ENCODE data around the gene RCAN1. TPM values are rescaled to one million over a fixed set of nuclear protein-coding genes. Genes with fewer than 3 reads are reported as not detected.

The RCAN1 gene
- 2.5 and 3.4 TPM in 2 replicates for total RNA-seq (2014; rRNA removed; shearing (Covaris generic); ENCODE audit: low replicate concordance)

DNA sequence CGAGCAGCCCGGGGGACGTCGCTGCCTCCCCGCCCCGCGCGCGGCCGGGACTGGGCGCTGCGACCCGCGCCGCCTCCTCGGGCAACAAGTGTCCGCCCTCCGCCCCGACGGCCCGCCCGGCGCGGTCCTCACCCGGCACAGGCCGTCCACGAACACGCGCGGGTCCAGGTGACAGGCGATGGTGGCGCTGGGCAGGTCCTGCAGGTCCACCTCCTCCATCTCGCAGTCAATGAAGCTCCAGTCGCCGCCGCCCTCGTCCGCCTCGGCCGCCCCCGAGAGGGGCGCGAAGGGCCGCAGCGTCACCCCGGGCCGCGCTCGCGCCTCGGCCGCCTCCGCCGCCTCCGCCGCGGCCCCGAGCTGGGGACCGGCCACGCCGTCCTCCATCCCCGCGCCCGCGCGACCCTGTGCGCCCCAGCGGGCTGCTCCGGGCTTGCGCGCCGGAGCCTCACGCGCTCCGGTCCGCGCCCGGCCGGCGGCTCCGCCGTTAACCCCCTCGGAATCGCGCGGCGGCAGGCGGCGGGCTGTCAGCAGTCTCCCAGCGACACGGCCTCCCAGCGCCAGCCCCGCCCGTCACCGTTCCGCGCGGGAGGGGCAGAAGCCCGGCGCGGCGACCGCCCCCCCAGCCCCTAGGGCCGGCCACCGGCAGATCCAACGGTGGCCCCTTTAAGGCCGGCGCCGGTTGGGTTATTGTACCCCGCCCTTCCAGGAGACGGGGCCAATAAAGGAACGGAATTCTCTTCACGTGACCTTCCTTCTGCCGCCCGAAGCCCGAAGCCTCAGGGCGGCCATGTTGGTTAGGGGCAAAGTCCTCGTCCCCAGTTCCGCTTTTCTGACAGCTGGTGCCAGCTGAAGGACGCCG lies at the start of gene RCAN1:
Gene RCAN1, minus strand, starts transcription at position 486 of the 859 bp plus-strand sequence. Its CDS starts 102 bp downstream, at position 384.
- 0 out of 2 replicates have a peak, but pooled peaks cover 5% of the 10 kb centered on the region for H4K20me1 ChIP-seq (ENCODE audit: insufficient read depth, low read depth, low read length)
- H3K9ac ChIP-seq (ENCODE audit: low read length): peak within 1 kb of the TSS; percentile 61
- no peaks in the 10 kb centered on the region for H3K9me3 ChIP-seq (ENCODE audit: low read length)
- H3K27me3 ChIP-seq (ENCODE audit: low read length): no peaks in the 10 kb centered on the region
- H3K36me3 ChIP-seq (ENCODE audit: insufficient read depth, low read length): no peaks in the 10 kb centered on the region
- peak within 1 kb of the TSS; percentile 67 for H3K4me3 ChIP-seq (ENCODE audit: low read length)
- no peaks in the 10 kb centered on the region for H3K79me2 ChIP-seq (ENCODE audit: low read length)
- peak; percentile 97 for DNase-seq
- H3K4me1 ChIP-seq (ENCODE audit: low read length): peaks cover 10% of the 10 kb centered on the region
- no peak within 1 kb of the TSS for H3K27ac ChIP-seq (ENCODE audit: low read length)
- H2AFZ ChIP-seq (ENCODE audit: low read length): 0 out of 2 replicates have a peak within 1 kb of the TSS, but pooled peaks have one; percentile 32
- peak within 1 kb of the TSS; percentile 56 for H3K4me2 ChIP-seq (ENCODE audit: low read depth, low read length, poor library complexity, severe bottlenecking)
- no peaks in the 10 kb centered on the region for H3K9me2 ChIP-seq (replicated peaks; ENCODE audit: insufficient read depth, low read length)

DNA sequence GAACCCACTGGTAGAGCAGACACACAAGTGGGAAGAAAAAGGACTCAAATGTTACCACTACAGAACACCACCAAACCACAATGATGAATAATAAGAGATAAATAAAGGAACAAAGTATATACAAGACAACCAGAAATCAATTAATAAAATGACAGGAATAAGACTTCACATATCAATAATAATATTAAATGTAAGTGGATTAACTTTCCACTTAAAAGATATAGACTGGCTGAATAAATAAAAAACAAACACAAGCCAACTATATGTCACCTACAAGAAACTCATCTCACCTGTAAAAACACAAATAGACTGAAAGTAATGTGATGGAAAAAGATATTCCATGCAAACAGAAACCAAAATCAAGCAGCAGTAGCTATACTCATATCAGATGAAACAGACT lies 46.9 kb upstream of the RCAN1 start:
- H3K4me1 ChIP-seq (ENCODE audit: low read length): no peaks in the 10 kb centered on the region
- H2AFZ ChIP-seq (ENCODE audit: low read length): no peak overlapping the region
- no peak overlapping the region for H3K27ac ChIP-seq (ENCODE audit: low read length)
- no peaks in the 10 kb centered on the region for H3K79me2 ChIP-seq (ENCODE audit: low read length)
- H3K4me3 ChIP-seq (ENCODE audit: low read length): no peak overlapping the region
- H3K36me3 ChIP-seq (ENCODE audit: insufficient read depth, low read length): no peaks in the 10 kb centered on the region
- H3K9ac ChIP-seq (ENCODE audit: low read length): no peak overlapping the region
- H3K9me2 ChIP-seq (replicated peaks; ENCODE audit: insufficient read depth, low read length): no peaks in the 10 kb centered on the region
- no peak overlapping the region for H3K4me2 ChIP-seq (ENCODE audit: low read depth, low read length, poor library complexity, severe bottlenecking)
- no peaks in the 10 kb centered on the region for H3K27me3 ChIP-seq (ENCODE audit: low read length)
- peaks cover 21% of the 10 kb centered on the region for H3K9me3 ChIP-seq (ENCODE audit: low read length)
- DNase-seq: no peak
- H4K20me1 ChIP-seq (ENCODE audit: insufficient read depth, low read depth, low read length): no peaks in the 10 kb centered on the region

DNA sequence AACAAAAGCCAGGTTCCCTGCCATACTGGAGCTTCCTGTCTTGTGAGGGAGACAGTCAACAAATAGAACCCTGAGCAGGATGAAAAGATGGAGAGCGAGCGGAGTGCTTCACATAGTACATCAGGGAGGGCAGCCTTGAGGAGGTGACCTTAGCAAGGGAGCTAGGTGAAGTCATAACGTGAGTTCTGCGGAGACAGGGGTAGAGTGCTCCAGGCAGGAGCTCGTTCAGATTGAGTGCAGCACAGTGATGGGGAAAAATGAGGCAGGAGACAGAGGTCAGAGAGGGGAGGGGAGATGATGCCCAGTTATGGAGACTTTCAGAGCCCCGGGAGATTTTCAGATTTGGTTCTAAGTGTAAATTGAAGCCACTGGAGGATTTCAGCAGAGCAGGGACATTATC lies 38.6 kb upstream of the RCAN1 start:
- Histone ChIP-seq H3K9me3 (ENCODE audit: low read length) (no peaks in the 10 kb centered on the region), H3K36me3 (ENCODE audit: insufficient read depth, low read length) (no peaks in the 10 kb centered on the region), H3K79me2 (ENCODE audit: low read length) (no peaks in the 10 kb centered on the region), H4K20me1 (ENCODE audit: insufficient read depth, low read depth, low read length) (no peaks in the 10 kb centered on the region), H3K27ac (ENCODE audit: low read length) (no peak overlapping the region), H3K4me2 (ENCODE audit: low read depth, low read length, poor library complexity, severe bottlenecking) (no peak overlapping the region), H3K4me3 (ENCODE audit: low read length) (no peak overlapping the region), H3K9ac (ENCODE audit: low read length) (no peak overlapping the region), H3K27me3 (ENCODE audit: low read length) (no peaks in the 10 kb centered on the region; the same call in 1 of the 2 replicates), H2AFZ (ENCODE audit: low read length) (no peak overlapping the region), H3K4me1 (ENCODE audit: low read length) (no peaks in the 10 kb centered on the region), H3K9me2 (replicated peaks; ENCODE audit: insufficient read depth, low read length) (no peaks in the 10 kb centered on the region)
- no peak for DNase-seq

DNA sequence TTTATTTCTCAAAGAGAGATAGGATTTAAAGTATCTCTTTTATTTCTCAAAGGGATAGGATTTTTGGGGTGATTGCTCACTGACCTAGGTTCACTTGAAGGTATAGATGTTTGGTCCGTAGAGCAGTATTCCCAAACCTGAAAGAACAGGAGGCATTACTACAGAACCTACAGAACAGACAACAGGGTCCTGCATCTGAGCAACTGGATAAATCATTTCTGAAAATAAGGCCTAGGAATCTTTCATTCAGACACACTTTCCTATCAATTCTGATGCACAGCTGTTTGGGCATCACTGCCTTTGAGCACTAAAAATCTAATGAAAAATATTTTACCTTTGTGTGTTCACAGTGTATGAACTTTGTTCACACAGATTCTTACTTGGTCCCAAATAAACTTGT lies 36.7 kb upstream of the RCAN1 start:
- H3K9ac ChIP-seq (ENCODE audit: low read length): no peak overlapping the region
- no peaks in the 10 kb centered on the region for H3K9me3 ChIP-seq (ENCODE audit: low read length)
- no peaks in the 10 kb centered on the region; the same call in 1 of the 2 replicates for H3K27me3 ChIP-seq (ENCODE audit: low read length)
- no peak for DNase-seq
- no peaks in the 10 kb centered on the region for H4K20me1 ChIP-seq (ENCODE audit: insufficient read depth, low read depth, low read length)
- H3K4me1 ChIP-seq (ENCODE audit: low read length): no peaks in the 10 kb centered on the region
- no peak overlapping the region for H2AFZ ChIP-seq (ENCODE audit: low read length)
- H3K36me3 ChIP-seq (ENCODE audit: insufficient read depth, low read length): no peaks in the 10 kb centered on the region
- H3K79me2 ChIP-seq (ENCODE audit: low read length): no peaks in the 10 kb centered on the region
- H3K4me3 ChIP-seq (ENCODE audit: low read length): no peak overlapping the region
- no peaks in the 10 kb centered on the region for H3K9me2 ChIP-seq (replicated peaks; ENCODE audit: insufficient read depth, low read length)
- H3K4me2 ChIP-seq (ENCODE audit: low read depth, low read length, poor library complexity, severe bottlenecking): no peak overlapping the region
- no peak overlapping the region for H3K27ac ChIP-seq (ENCODE audit: low read length)

DNA sequence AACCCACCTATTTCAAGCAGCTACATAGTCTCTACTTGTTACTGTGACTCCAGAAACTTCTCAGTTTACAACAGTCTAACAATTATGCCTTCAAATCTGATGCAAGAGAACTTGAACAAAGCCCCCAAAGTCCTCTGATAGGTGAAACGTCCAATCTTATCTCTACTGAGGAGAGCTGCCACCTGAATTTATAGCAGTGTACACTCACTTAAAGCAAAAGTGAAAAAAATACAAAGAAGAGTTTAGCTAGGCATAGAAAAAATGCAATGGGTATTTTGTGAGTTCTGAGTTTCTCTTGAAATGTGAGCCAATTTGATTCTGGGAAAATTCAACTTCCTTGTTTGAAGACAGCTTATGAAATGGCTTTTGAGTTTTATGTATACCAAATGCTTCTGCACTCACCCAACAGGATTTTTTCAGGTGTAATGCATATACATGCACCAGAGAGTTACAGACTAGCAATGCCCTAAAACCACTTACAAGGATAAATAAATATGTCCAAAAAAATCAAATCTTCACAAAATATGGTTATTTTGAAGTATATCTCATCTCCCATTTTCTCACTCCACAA lies 36.0 kb upstream of the RCAN1 start:
- no peak for DNase-seq
- no peaks in the 10 kb centered on the region for H3K36me3 ChIP-seq (ENCODE audit: insufficient read depth, low read length)
- no peak overlapping the region for H3K9ac ChIP-seq (ENCODE audit: low read length)
- H2AFZ ChIP-seq (ENCODE audit: low read length): no peak overlapping the region
- H3K4me1 ChIP-seq (ENCODE audit: low read length): no peaks in the 10 kb centered on the region
- H3K9me2 ChIP-seq (replicated peaks; ENCODE audit: insufficient read depth, low read length): no peaks in the 10 kb centered on the region
- no peak overlapping the region for H3K4me3 ChIP-seq (ENCODE audit: low read length)
- no peaks in the 10 kb centered on the region; the same call in 1 of the 2 replicates for H3K27me3 ChIP-seq (ENCODE audit: low read length)
- H3K27ac ChIP-seq (ENCODE audit: low read length): no peak overlapping the region
- no peaks in the 10 kb centered on the region for H4K20me1 ChIP-seq (ENCODE audit: insufficient read depth, low read depth, low read length)
- no peak overlapping the region for H3K4me2 ChIP-seq (ENCODE audit: low read depth, low read length, poor library complexity, severe bottlenecking)
- H3K79me2 ChIP-seq (ENCODE audit: low read length): no peaks in the 10 kb centered on the region
- no peaks in the 10 kb centered on the region for H3K9me3 ChIP-seq (ENCODE audit: low read length)

DNA sequence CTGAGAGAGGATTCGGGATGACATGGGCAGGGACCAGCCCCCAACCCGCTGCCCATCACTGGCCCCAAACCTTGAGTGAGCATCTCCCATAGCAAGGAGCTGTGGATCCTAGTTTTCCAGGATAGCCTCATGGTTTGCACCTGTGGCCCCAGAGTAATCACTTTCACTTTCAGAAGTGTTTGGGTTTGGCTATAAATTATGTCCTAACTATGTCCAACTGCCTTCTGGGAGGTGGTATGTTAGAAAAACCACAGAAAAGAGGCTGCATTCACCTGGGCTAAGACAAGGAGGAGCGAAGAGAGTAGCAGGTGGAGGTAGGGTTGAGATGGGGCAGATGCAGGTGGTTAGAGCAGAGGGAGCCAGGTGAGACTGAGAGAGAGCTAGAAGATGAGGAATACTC lies 34.5 kb upstream of the RCAN1 start:
- no peak overlapping the region for H3K4me2 ChIP-seq (ENCODE audit: low read depth, low read length, poor library complexity, severe bottlenecking)
- H2AFZ ChIP-seq (ENCODE audit: low read length): no peak overlapping the region
- H3K27me3 ChIP-seq (ENCODE audit: low read length): no peaks in the 10 kb centered on the region
- H3K9me3 ChIP-seq (ENCODE audit: low read length): no peaks in the 10 kb centered on the region
- H3K9me2 ChIP-seq (replicated peaks; ENCODE audit: insufficient read depth, low read length): no peaks in the 10 kb centered on the region
- no peaks in the 10 kb centered on the region for H3K79me2 ChIP-seq (ENCODE audit: low read length)
- no peaks in the 10 kb centered on the region for H4K20me1 ChIP-seq (ENCODE audit: insufficient read depth, low read depth, low read length)
- H3K36me3 ChIP-seq (ENCODE audit: insufficient read depth, low read length): no peaks in the 10 kb centered on the region
- no peak for DNase-seq
- H3K9ac ChIP-seq (ENCODE audit: low read length): no peak overlapping the region
- H3K4me3 ChIP-seq (ENCODE audit: low read length): no peak overlapping the region
- no peak overlapping the region for H3K27ac ChIP-seq (ENCODE audit: low read length)
- H3K4me1 ChIP-seq (ENCODE audit: low read length): no peaks in the 10 kb centered on the region

DNA sequence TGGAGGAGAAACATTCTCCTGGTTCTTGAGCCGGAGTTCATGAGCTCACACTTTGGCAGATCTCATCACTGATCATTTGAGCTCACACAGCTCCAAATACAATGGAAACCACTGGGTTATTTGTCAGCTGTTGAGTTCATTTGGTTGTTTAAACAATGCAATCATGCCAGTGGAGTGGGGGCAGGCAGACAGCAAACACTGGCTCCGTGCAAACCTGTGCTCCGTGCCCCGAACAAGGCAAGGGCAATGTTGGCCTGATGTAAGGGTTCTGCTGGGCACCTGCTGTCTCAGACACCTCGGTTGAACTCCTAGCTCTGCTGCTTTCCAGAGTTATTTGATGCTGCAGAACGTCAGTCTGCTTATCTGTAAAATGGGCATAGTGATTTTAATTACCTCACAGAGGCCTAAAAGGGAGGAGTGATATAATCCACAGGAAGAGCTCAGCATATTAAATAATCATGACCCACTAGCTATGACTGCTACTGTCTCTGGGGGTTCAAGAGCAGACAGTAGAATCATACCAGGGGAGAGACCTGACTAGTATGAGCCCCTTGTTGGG lies 33.9 kb upstream of the RCAN1 start:
- H3K27ac ChIP-seq (ENCODE audit: low read length): no peak overlapping the region
- H3K4me1 ChIP-seq (ENCODE audit: low read length): no peaks in the 10 kb centered on the region
- no peak for DNase-seq
- no peaks in the 10 kb centered on the region for H3K27me3 ChIP-seq (ENCODE audit: low read length)
- no peaks in the 10 kb centered on the region for H3K9me3 ChIP-seq (ENCODE audit: low read length)
- no peaks in the 10 kb centered on the region for H4K20me1 ChIP-seq (ENCODE audit: insufficient read depth, low read depth, low read length)
- H3K36me3 ChIP-seq (ENCODE audit: insufficient read depth, low read length): no peaks in the 10 kb centered on the region
- no peak overlapping the region for H3K4me3 ChIP-seq (ENCODE audit: low read length)
- H3K4me2 ChIP-seq (ENCODE audit: low read depth, low read length, poor library complexity, severe bottlenecking): no peak overlapping the region
- no peaks in the 10 kb centered on the region for H3K79me2 ChIP-seq (ENCODE audit: low read length)
- H3K9ac ChIP-seq (ENCODE audit: low read length): no peak overlapping the region
- H2AFZ ChIP-seq (ENCODE audit: low read length): no peak overlapping the region
- H3K9me2 ChIP-seq (replicated peaks; ENCODE audit: insufficient read depth, low read length): no peaks in the 10 kb centered on the region

DNA sequence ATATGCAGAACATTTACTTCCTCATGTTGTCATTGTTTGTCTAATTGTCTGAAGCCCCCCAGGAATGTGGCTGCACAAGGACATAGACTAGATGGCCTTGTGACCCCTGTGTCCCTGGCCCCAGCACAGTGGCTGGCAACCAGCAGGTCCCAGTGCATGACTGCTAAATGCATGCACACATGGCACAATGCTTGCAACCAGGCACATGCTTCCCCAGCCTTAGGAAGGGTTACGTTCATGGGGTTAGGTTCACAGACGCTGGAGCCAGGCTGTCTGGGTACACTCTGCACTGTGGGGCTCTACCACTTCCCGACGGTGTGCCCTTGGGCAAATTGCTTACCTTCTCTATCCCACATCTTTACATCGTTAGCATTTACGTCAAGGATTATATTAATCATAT lies 32.6 kb upstream of the RCAN1 start:
- H3K9me2 ChIP-seq (replicated peaks; ENCODE audit: insufficient read depth, low read length): no peaks in the 10 kb centered on the region
- peaks cover 2% of the 10 kb centered on the region for H3K4me1 ChIP-seq (ENCODE audit: low read length)
- H3K27me3 ChIP-seq (ENCODE audit: low read length): no peaks in the 10 kb centered on the region
- no peak overlapping the region for H3K27ac ChIP-seq (ENCODE audit: low read length)
- H3K9ac ChIP-seq (ENCODE audit: low read length): no peak overlapping the region
- no peaks in the 10 kb centered on the region for H3K9me3 ChIP-seq (ENCODE audit: low read length)
- H3K4me3 ChIP-seq (ENCODE audit: low read length): no peak overlapping the region
- DNase-seq: no peak
- H3K4me2 ChIP-seq (ENCODE audit: low read depth, low read length, poor library complexity, severe bottlenecking): no peak overlapping the region
- H3K36me3 ChIP-seq (ENCODE audit: insufficient read depth, low read length): no peaks in the 10 kb centered on the region
- no peaks in the 10 kb centered on the region for H4K20me1 ChIP-seq (ENCODE audit: insufficient read depth, low read depth, low read length)
- no peaks in the 10 kb centered on the region for H3K79me2 ChIP-seq (ENCODE audit: low read length)
- no peak overlapping the region for H2AFZ ChIP-seq (ENCODE audit: low read length)

All from Karpas-422 (cell line).